ENCODE data around the gene CCDC154. TPM values are rescaled to one million over a fixed set of nuclear protein-coding genes. Genes with fewer than 3 reads are reported as not detected.

Gene CCDC154
- total RNA-seq, 6 experiments from 2014 or later, result 0.25 to 1.7 (median 0.79) TPM; not detected in 1

DNA sequence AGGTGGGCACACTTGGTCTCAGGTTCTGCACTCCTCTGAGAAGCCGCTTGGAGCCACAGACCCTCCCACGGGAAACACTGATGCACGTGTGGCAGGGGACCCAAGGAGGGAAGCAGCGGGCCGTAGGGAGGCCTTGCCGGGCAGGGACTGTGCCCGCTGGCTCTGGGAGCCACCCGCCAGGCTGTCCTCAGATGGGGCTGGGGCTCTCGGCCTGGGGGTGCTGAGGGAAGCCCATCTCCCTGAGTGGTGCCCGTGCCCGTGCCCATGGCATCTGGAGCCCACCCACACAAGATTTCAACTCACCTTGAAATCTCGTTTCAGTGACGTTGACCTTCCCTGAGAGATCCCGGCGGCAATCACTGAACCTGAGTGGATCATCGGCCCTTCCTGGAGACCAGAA, 12.6 kb upstream of the CCDC154 start:
- peaks cover 0 to 50% (median 5%) of the 10 kb centered on the region in 4 donors for H3K36me3 ChIP-seq
- no peaks in the 10 kb centered on the region for H3K9me3 ChIP-seq
- DNase-seq, result no peak
- ATAC-seq, result no peak
- TF ChIP-seq, protein P1, sequence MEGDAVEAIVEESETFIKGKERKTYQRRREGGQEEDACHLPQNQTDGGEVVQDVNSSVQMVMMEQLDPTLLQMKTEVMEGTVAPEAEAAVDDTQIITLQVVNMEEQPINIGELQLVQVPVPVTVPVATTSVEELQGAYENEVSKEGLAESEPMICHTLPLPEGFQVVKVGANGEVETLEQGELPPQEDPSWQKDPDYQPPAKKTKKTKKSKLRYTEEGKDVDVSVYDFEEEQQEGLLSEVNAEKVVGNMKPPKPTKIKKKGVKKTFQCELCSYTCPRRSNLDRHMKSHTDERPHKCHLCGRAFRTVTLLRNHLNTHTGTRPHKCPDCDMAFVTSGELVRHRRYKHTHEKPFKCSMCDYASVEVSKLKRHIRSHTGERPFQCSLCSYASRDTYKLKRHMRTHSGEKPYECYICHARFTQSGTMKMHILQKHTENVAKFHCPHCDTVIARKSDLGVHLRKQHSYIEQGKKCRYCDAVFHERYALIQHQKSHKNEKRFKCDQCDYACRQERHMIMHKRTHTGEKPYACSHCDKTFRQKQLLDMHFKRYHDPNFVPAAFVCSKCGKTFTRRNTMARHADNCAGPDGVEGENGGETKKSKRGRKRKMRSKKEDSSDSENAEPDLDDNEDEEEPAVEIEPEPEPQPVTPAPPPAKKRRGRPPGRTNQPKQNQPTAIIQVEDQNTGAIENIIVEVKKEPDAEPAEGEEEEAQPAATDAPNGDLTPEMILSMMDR (IDR thresholded peaks at IDR 0.05), result no peak
- TF ChIP-seq POLR2A (IDR thresholded peaks at IDR 0.05), result no peak
- no peaks in the 10 kb centered on the region for H3K27me3 ChIP-seq
- 95% methylated on average over 4 of the region's 16 CpGs for WGBS (ENCODE audit: insufficient coverage, low coverage, low lambda C conversion rate, missing lambda C conversion rate)
- no peak overlapping the region for H3K4me3 ChIP-seq
- H3K4me1 ChIP-seq, result no peaks in the 10 kb centered on the region
- intact Hi-C loops (cut with DNase I), result no loop called here
- H3K27ac ChIP-seq, result no peak overlapping the region

DNA sequence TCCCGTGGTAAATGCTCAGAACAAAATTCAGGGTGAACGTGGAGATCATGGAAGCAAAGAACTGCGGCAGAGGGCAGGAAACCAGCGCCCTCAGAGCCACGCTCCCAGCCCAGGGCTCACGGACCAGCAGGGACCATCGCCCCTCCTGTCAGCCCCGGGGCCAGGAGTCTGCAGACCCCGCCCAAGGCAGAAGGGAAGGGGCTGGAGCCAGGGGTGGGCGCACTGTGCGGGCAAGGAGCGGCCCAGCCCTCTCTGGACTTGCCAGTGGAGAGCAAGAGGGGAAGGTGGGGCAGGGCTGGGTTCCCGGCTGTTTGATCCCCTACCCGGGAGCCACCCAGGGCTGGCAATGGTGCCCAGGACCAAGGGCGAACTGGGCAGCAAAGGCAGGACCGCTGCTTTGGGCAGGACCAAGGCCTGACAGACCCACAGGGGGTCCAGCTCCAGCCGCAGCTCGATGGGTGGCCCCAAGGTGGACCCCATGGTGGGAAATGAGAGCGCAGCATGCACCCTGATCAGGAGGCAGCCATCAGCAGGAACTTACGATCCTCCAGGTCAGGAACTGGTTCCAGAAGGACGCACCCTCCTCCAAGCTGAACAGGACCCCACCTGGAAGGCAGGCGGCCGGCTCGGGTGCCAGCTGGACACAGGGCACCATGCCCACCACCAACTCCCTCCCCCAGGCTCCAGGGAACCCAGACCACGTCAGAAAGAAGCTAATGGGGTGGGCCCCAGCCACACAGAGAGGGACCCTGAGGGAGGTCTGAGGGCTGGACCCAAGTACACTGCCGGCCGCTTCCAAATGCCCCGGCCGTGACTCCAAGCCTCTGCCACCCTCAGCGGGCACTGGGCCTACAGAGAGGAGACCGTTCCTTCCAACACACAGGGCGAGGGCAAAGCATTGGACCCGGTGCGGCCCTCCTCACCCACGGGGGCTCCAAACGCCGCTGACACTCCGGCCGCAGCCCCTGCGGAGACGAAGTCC, 11.1 kb upstream of the CCDC154 start:
- 87% methylated on average over 6 of the region's 41 CpGs for WGBS (ENCODE audit: insufficient coverage, low coverage, low lambda C conversion rate, missing lambda C conversion rate)
- intact Hi-C loops (cut with DNase I), result no loop called here
- TF ChIP-seq POLR2A (IDR thresholded peaks at IDR 0.05), result no peak
- TF ChIP-seq, protein P1 (IDR thresholded peaks at IDR 0.05), result no peak

DNA sequence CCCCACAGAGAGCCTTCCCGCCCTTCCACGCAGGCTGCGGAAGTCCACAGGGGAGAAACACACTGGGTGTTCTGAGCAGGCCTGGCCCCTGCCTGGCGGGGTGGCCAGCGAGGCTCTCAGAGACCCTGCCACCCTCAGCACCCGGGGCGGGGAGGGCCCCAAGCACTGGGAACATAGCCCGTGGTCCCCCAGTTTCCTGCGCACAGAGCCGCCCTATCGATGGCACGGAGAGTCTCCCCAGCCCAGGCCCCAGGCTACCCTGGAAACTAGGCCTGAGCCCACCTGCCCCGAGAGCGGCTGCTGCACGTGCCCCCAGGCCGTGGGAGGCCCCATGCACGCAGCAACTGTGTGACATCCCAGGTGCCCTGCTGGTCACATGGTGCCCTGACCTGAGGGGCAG, 10.2 kb upstream of the CCDC154 start:
- peaks cover 0 to 47% (median 5%) of the 10 kb centered on the region in 4 donors for H3K36me3 ChIP-seq
- TF ChIP-seq, protein P1 (IDR thresholded peaks at IDR 0.05), result no peak
- no peak for TF ChIP-seq POLR2A (IDR thresholded peaks at IDR 0.05)
- H3K27ac ChIP-seq, result no peak overlapping the region
- no peaks in the 10 kb centered on the region for H3K27me3 ChIP-seq
- ATAC-seq, result no peak
- DNase-seq, result no peak
- intact Hi-C loops (cut with DNase I), result no loop called here
- H3K4me3 ChIP-seq, result no peak overlapping the region
- no peaks in the 10 kb centered on the region for H3K4me1 ChIP-seq
- no peaks in the 10 kb centered on the region for H3K9me3 ChIP-seq
- no CpG with 5 or more reads among the region's 17 CpGs for WGBS (ENCODE audit: insufficient coverage, low coverage, low lambda C conversion rate, missing lambda C conversion rate)

More for the DNA sequence above, 11.1 kb upstream of the CCDC154 start:
- no peaks in the 10 kb centered on the region for H3K4me1 ChIP-seq
- H3K27me3 ChIP-seq, result no peaks in the 10 kb centered on the region
- peaks cover 0 to 51% (median 5%) of the 10 kb centered on the region in 4 donors for H3K36me3 ChIP-seq
- H3K27ac ChIP-seq, result no peak overlapping the region
- DNase-seq, result no peak
- no peak overlapping the region for H3K4me3 ChIP-seq
- no peak for ATAC-seq
- H3K9me3 ChIP-seq, result no peaks in the 10 kb centered on the region

- ATAC-seq (no peak), DNase-seq (no peak)
- Histone ChIP-seq H3K9me3 (no peaks in the 10 kb centered on the region), H3K4me3 (no peak overlapping the region), H3K27ac (no peak overlapping the region), H3K4me1 (no peaks in the 10 kb centered on the region), H3K36me3 (peaks cover 0 to 43% (median 5%) of the 10 kb centered on the region in 4 donors), H3K27me3 (no peaks in the 10 kb centered on the region)
- WGBS (ENCODE audit: insufficient coverage, low coverage, low lambda C conversion rate, missing lambda C conversion rate), result no CpG with 5 or more reads among the region's 19 CpGs
- TF ChIP-seq, protein P1 (IDR thresholded peaks at IDR 0.05), result no peak
- intact Hi-C loops (cut with DNase I), result no loop called here
Measured at GRCh38 chr16:1453316-1453715, 9.0 kb upstream of the CCDC154 start.

Data from right lobe of liver (tissue), 6 donors.